ENCODE data around the gene FRY. TPM values are rescaled to one million over a fixed set of nuclear protein-coding genes. Genes with fewer than 3 reads are reported as not detected.

FRY gene
- total and polyA plus RNA-seq, 10 donors: 0.80 to 30.0 (median 23.5) TPM

DNA sequence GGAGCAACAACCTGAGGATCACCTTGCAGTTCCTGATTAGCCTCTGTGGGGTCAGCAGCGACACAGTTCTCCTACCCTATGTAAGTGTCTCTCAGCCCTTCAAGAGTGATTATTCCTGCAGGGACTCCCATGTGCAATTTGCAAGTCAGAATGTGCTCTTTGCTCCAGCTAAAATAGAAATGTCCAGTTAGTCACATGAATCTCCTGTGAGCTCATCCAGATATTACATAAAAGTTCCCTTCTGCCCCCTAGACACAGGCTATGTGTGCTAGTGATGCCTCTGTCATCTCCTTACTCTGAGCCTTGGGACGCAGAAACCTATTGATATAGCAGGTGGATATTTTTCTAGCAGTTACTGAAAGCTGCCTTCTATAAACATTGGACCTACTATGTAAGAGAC lies 178.1 kb downstream of the FRY start:
- WGBS, 5 donors: 92 to 97% (median 96%) methylated on average over 2 of the region's 2 CpGs
- Histone ChIP-seq H3K9me3 (no peaks in the 10 kb centered on the region), H3K4me3 (no peak overlapping the region), H3K27ac (no peak overlapping the region), H3K27me3 (replicated peaks in 1 of 7) (no peaks in the 10 kb centered on the region), H3K4me1 (peaks cover 0 to 8% (median 2%) of the 10 kb centered on the region in 6 donors), H3K36me3 (peaks cover 0 to 80% (median 13%) of the 10 kb centered on the region in 6 donors)
- intact Hi-C loops (cut with DNase I; ENCODE audit: low total_unique reads): no loop called here
- TF ChIP-seq POLR2AphosphoS5 (IDR thresholded peaks at IDR 0.05) (no peak), POLR2A (IDR thresholded peaks at IDR 0.05) (no peak)
- TF ChIP-seq, protein P1, sequence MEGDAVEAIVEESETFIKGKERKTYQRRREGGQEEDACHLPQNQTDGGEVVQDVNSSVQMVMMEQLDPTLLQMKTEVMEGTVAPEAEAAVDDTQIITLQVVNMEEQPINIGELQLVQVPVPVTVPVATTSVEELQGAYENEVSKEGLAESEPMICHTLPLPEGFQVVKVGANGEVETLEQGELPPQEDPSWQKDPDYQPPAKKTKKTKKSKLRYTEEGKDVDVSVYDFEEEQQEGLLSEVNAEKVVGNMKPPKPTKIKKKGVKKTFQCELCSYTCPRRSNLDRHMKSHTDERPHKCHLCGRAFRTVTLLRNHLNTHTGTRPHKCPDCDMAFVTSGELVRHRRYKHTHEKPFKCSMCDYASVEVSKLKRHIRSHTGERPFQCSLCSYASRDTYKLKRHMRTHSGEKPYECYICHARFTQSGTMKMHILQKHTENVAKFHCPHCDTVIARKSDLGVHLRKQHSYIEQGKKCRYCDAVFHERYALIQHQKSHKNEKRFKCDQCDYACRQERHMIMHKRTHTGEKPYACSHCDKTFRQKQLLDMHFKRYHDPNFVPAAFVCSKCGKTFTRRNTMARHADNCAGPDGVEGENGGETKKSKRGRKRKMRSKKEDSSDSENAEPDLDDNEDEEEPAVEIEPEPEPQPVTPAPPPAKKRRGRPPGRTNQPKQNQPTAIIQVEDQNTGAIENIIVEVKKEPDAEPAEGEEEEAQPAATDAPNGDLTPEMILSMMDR (IDR thresholded peaks at IDR 0.05 in 8 of 11, conservative IDR thresholded peaks at IDR 0.05 in 3 of 11): no peak
- DNase-seq: no peak

DNA sequence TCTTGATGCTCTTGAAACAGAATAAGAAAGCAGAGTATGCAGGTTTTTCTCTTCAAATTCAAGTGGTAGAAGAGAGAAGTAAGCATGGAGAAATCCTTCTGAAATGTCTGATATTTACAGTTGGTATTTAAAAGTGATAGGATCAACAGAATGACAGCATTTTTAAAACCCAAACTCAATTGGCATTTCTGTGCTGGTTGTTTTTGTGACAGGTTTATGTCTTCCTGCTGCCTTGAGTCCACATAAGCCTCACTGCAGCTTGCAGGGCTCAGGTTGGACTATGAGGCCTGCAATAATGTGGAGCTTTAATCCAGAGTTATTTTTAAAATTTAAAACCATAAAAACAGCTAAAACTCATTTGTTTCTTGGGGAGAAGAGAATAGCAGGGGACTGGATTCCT lies 178.5 kb downstream of the FRY start:
- no peak for DNase-seq
- Histone ChIP-seq H3K9me3 (no peaks in the 10 kb centered on the region), H3K27ac (no peak overlapping the region), H3K27me3 (replicated peaks in 1 of 7) (no peaks in the 10 kb centered on the region), H3K4me3 (no peak overlapping the region), H3K4me1 (peaks cover 0 to 8% (median 2%) of the 10 kb centered on the region in 6 donors), H3K36me3 (peaks cover 0 to 81% (median 13%) of the 10 kb centered on the region in 6 donors)
- intact Hi-C loops (cut with DNase I; ENCODE audit: low total_unique reads): no loop called here
- no peak for TF ChIP-seq POLR2AphosphoS5 (IDR thresholded peaks at IDR 0.05)
- no peak for TF ChIP-seq POLR2A (IDR thresholded peaks at IDR 0.05)
- TF ChIP-seq, protein P1 (IDR thresholded peaks at IDR 0.05 in 8 of 11, conservative IDR thresholded peaks at IDR 0.05 in 3 of 11): no peak

DNA sequence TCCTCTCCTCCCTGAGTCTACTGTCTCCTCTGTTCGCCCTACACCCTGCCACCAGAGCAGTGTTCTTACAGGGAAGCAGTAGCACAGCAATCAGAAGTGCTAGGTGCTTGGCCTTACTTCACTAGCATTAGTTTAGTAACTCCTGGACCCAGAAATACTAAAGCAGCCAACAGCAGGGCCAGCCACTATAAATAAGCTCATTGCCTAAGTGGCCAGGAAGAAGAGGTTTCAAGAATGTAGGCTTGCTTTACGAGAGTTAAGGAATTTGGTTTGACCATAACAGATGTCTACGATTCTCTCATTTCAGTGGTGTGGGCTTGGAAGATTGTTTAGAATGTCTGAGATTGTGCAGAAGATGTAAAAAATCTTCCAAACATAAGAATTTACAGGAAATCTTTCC lies 180.2 kb downstream of the FRY start:
- no peak overlapping the region for H3K4me3 ChIP-seq
- WGBS, 5 donors: 81 to 87% (median 86%) methylated on average over 3 of the region's 3 CpGs
- H3K27ac ChIP-seq: no peak overlapping the region
- peaks cover 0 to 91% (median 13%) of the 10 kb centered on the region in 6 donors for H3K36me3 ChIP-seq
- no peaks in the 10 kb centered on the region for H3K4me1 ChIP-seq
- intact Hi-C loops (cut with DNase I; ENCODE audit: low total_unique reads): no loop called here
- no peak for DNase-seq
- TF ChIP-seq POLR2A (IDR thresholded peaks at IDR 0.05) (no peak), POLR2AphosphoS5 (IDR thresholded peaks at IDR 0.05) (no peak)
- TF ChIP-seq, protein P1 (IDR thresholded peaks at IDR 0.05 in 8 of 11, conservative IDR thresholded peaks at IDR 0.05 in 3 of 11): no peak
- H3K27me3 ChIP-seq (replicated peaks in 1 of 7): no peaks in the 10 kb centered on the region
- H3K9me3 ChIP-seq: no peaks in the 10 kb centered on the region

DNA sequence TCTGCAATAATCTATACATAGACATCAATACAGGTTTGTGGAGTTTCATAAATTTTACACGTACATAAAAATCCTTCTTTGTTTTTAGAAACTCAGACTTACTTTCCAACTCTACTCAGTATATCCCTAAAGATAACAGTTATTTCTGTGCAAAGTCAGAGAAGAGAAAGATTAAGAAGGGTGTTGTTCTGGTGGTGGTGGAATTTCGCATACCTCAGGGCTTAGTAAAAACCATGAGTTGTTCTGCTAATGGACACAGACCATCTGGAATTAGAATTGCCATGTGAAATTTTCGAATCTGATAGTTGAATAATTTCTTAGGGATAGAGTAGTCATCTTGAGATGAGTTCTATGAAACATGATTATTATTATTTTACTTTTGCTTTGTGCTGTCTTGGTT lies 180.8 kb downstream of the FRY start:
- Histone ChIP-seq H3K27me3 (replicated peaks in 1 of 7) (no peaks in the 10 kb centered on the region), H3K4me1 (no peaks in the 10 kb centered on the region), H3K36me3 (peaks cover 0 to 97% (median 14%) of the 10 kb centered on the region in 6 donors), H3K27ac (no peak overlapping the region), H3K9me3 (no peaks in the 10 kb centered on the region), H3K4me3 (no peak overlapping the region)
- no peak for TF ChIP-seq POLR2A (IDR thresholded peaks at IDR 0.05)
- TF ChIP-seq, protein P1 (IDR thresholded peaks at IDR 0.05 in 8 of 11, conservative IDR thresholded peaks at IDR 0.05 in 3 of 11): no peak
- no peak for TF ChIP-seq POLR2AphosphoS5 (IDR thresholded peaks at IDR 0.05)
- intact Hi-C loops (cut with DNase I; ENCODE audit: low total_unique reads): no loop called here
- WGBS, 5 donors: 76 to 89% (median 86%) methylated on average over 3 of the region's 3 CpGs
- no peak for DNase-seq
